ENCODE results near the gene TMCC3. TPM values are rescaled to one million over a fixed set of nuclear protein-coding genes. Genes with fewer than 3 reads are reported as not detected.

The TMCC3 gene
- total RNA-seq, 1 donor from 2014 or later = 3.5 TPM

DNA sequence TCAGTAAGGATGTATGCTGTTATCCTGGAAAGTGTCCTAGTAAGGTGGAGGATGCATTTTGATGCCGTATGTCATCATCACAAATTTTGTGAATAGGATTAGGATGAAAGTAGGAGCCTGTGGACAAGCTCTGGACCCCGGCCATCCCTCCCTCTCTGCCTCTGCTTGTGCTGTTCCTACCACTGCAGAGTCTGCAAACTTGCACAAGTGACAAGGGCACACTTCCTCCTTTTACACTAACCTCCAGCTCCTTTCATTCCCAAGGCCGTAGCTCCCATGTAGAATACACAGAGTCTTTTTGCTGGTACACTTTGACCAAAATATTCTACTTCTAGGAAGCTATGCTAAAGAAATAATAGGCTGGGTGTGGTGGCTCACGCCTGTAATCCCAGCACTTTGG lies 13.3 kb upstream of the TMCC3 start:
- Histone ChIP-seq H4K20me1 (ENCODE audit: insufficient read depth, low read length) (no peaks in the 10 kb centered on the region), H3K27ac (ENCODE audit: low read depth, low read length) (no peak overlapping the region), H3K36me3 (ENCODE audit: insufficient read depth, low read length) (no peaks in the 10 kb centered on the region), H3K79me2 (ENCODE audit: insufficient read depth, low read length) (no peaks in the 10 kb centered on the region), H2AFZ (ENCODE audit: low read depth, low read length) (no peak overlapping the region), H3K27me3 (ENCODE audit: insufficient read depth, low read length) (peaks cover 9% of the 10 kb centered on the region), H3K9me3 (ENCODE audit: insufficient read depth, low read depth, low read length) (no peaks in the 10 kb centered on the region), H3K4me1 (ENCODE audit: insufficient read depth, low read length) (no peaks in the 10 kb centered on the region), H3K4me3 (ENCODE audit: insufficient read depth, low read depth, low read length) (no peak overlapping the region), H3K4me2 (ENCODE audit: low read length) (no peak overlapping the region), H3K9ac (ENCODE audit: low read length) (no peak overlapping the region)
- TF ChIP-seq EZH2 (IDR thresholded peaks at IDR 0.05; ENCODE audit: insufficient read depth, low read length) = no peak
- TF ChIP-seq, protein P1, sequence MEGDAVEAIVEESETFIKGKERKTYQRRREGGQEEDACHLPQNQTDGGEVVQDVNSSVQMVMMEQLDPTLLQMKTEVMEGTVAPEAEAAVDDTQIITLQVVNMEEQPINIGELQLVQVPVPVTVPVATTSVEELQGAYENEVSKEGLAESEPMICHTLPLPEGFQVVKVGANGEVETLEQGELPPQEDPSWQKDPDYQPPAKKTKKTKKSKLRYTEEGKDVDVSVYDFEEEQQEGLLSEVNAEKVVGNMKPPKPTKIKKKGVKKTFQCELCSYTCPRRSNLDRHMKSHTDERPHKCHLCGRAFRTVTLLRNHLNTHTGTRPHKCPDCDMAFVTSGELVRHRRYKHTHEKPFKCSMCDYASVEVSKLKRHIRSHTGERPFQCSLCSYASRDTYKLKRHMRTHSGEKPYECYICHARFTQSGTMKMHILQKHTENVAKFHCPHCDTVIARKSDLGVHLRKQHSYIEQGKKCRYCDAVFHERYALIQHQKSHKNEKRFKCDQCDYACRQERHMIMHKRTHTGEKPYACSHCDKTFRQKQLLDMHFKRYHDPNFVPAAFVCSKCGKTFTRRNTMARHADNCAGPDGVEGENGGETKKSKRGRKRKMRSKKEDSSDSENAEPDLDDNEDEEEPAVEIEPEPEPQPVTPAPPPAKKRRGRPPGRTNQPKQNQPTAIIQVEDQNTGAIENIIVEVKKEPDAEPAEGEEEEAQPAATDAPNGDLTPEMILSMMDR (IDR thresholded peaks at IDR 0.05; ENCODE audit: insufficient read depth, low read depth, low read length) = no peak
- FAIRE-seq = no peak
- no peaks in the 10 kb centered on the region for H3K4me1 Mint-ChIP-seq (ENCODE audit: low read depth, unreplicated experiment)
- H3K4me3 Mint-ChIP-seq (ENCODE audit: unreplicated experiment) = no peak overlapping the region
- DNase-seq (ENCODE audit: low read depth) = no peak
- H3K27ac Mint-ChIP-seq (ENCODE audit: unreplicated experiment) = no peak overlapping the region
- no peaks in the 10 kb centered on the region for H3K9me3 Mint-ChIP-seq (ENCODE audit: unreplicated experiment)
- peaks cover 3% of the 10 kb centered on the region for H3K27me3 Mint-ChIP-seq (ENCODE audit: low read depth, unreplicated experiment)
- no peaks in the 10 kb centered on the region for H3K36me3 Mint-ChIP-seq (ENCODE audit: low read depth, unreplicated experiment)

DNA sequence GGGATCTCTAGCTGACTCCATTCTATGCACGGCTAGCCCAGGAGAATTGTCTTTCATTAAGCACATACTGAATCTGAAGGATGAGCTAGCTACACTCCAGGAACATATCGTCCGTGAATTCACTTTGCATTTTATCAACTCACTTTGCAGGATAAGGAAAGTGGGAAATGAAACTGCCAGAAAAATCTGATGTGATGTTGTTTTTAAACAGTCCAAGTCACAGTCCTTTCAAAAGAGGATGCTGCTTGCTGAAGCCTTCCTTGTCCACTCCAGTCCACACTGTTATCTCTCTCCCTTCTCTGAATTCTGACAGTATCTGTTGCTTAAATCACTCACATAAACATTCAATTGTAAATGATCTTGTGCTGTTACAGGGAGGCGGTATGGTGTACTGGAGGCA lies 12.7 kb upstream of the TMCC3 start:
- H3K9ac ChIP-seq (ENCODE audit: low read length) = no peak overlapping the region
- no peaks in the 10 kb centered on the region for H4K20me1 ChIP-seq (ENCODE audit: insufficient read depth, low read length)
- Mint-ChIP-seq H3K36me3 (ENCODE audit: low read depth, unreplicated experiment) (no peaks in the 10 kb centered on the region), H3K9me3 (ENCODE audit: unreplicated experiment) (no peaks in the 10 kb centered on the region), H3K4me1 (ENCODE audit: low read depth, unreplicated experiment) (no peaks in the 10 kb centered on the region), H3K27ac (ENCODE audit: unreplicated experiment) (no peak overlapping the region), H3K27me3 (ENCODE audit: low read depth, unreplicated experiment) (peaks cover 3% of the 10 kb centered on the region), H3K4me3 (ENCODE audit: unreplicated experiment) (no peak overlapping the region)
- peaks cover 12% of the 10 kb centered on the region for H3K27me3 ChIP-seq (ENCODE audit: insufficient read depth, low read length)
- H3K79me2 ChIP-seq (ENCODE audit: insufficient read depth, low read length) = no peaks in the 10 kb centered on the region
- no peak for FAIRE-seq
- no peak overlapping the region for H3K27ac ChIP-seq (ENCODE audit: low read depth, low read length)
- TF ChIP-seq, protein P1 (IDR thresholded peaks at IDR 0.05; ENCODE audit: insufficient read depth, low read depth, low read length) = no peak
- no peak for TF ChIP-seq EZH2 (IDR thresholded peaks at IDR 0.05; ENCODE audit: insufficient read depth, low read length)
- H3K9me3 ChIP-seq (ENCODE audit: insufficient read depth, low read depth, low read length) = no peaks in the 10 kb centered on the region
- H3K4me3 ChIP-seq (ENCODE audit: insufficient read depth, low read depth, low read length) = no peak overlapping the region
- H3K4me1 ChIP-seq (ENCODE audit: insufficient read depth, low read length) = no peaks in the 10 kb centered on the region
- no peak for DNase-seq (ENCODE audit: low read depth)
- no peaks in the 10 kb centered on the region for H3K36me3 ChIP-seq (ENCODE audit: insufficient read depth, low read length)
- H2AFZ ChIP-seq (ENCODE audit: low read depth, low read length) = no peak overlapping the region
- H3K4me2 ChIP-seq (ENCODE audit: low read length) = no peak overlapping the region

DNA sequence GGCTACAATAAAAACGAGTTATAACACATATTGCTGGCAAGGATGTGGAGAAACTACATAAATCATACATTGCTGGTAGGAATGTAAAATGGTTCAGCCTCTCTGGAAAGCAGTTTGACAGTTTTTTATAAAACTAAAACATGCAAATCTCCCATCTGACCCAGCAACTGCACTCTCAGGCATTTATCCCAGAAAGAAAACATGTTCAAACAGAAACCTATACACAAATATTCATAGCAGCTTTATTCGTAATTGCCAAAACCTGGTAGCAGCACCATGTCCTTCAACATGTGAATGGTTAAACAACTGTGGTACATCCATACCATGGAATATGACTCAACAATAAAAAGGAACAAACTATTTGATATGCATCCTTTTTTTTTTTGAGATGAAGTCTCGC lies 10.1 kb upstream of the TMCC3 start:
- no peaks in the 10 kb centered on the region for H3K4me1 ChIP-seq (ENCODE audit: insufficient read depth, low read length)
- H3K27me3 ChIP-seq (ENCODE audit: insufficient read depth, low read length) = peaks cover 16% of the 10 kb centered on the region
- no peak overlapping the region for H3K4me3 ChIP-seq (ENCODE audit: insufficient read depth, low read depth, low read length)
- H3K27me3 Mint-ChIP-seq (ENCODE audit: low read depth, unreplicated experiment) = no peaks in the 10 kb centered on the region
- H3K4me3 Mint-ChIP-seq (ENCODE audit: unreplicated experiment) = no peak overlapping the region
- H3K4me1 Mint-ChIP-seq (ENCODE audit: low read depth, unreplicated experiment) = no peaks in the 10 kb centered on the region
- DNase-seq (ENCODE audit: low read depth) (no peak), FAIRE-seq (no peak)
- H3K79me2 ChIP-seq (ENCODE audit: insufficient read depth, low read length) = no peaks in the 10 kb centered on the region
- no peaks in the 10 kb centered on the region for H4K20me1 ChIP-seq (ENCODE audit: insufficient read depth, low read length)
- no peaks in the 10 kb centered on the region for H3K9me3 ChIP-seq (ENCODE audit: insufficient read depth, low read depth, low read length)
- no peak overlapping the region for H3K27ac Mint-ChIP-seq (ENCODE audit: unreplicated experiment)
- H3K4me2 ChIP-seq (ENCODE audit: low read length) = no peak overlapping the region
- no peaks in the 10 kb centered on the region for H3K36me3 Mint-ChIP-seq (ENCODE audit: low read depth, unreplicated experiment)
- H2AFZ ChIP-seq (ENCODE audit: low read depth, low read length) = no peak overlapping the region
- H3K9ac ChIP-seq (ENCODE audit: low read length) = no peak overlapping the region
- TF ChIP-seq EZH2 (IDR thresholded peaks at IDR 0.05; ENCODE audit: insufficient read depth, low read length) = no peak
- TF ChIP-seq, protein P1 (IDR thresholded peaks at IDR 0.05; ENCODE audit: insufficient read depth, low read depth, low read length) = no peak
- no peak overlapping the region for H3K27ac ChIP-seq (ENCODE audit: low read depth, low read length)
- no peaks in the 10 kb centered on the region for H3K36me3 ChIP-seq (ENCODE audit: insufficient read depth, low read length)
- no peaks in the 10 kb centered on the region for H3K9me3 Mint-ChIP-seq (ENCODE audit: unreplicated experiment)

Data from astrocyte (in vitro differentiated cells and primary cell).